EH (cell line): ENCODE data around the gene WDR91.
A peak's percentile ranks its signal among the peaks of the same experiment; 100 is the strongest.
"Not testable (repeated sequence)": the region's sequence is repeated elsewhere in the genome, so short reads cannot be mapped to it uniquely, and the experiment has no call there.

Source experiments
- DNase-seq: peaks from one replicate; pipeline ENCODE4 v3.0.0-alpha.2; 2015; ENCODE audit warnings: low read depth

WDR91 gene

GRCh38 chr7:135178364-135178763, 33.0 kb downstream of the WDR91 start:
- DNase-seq: no peak

DNA sequence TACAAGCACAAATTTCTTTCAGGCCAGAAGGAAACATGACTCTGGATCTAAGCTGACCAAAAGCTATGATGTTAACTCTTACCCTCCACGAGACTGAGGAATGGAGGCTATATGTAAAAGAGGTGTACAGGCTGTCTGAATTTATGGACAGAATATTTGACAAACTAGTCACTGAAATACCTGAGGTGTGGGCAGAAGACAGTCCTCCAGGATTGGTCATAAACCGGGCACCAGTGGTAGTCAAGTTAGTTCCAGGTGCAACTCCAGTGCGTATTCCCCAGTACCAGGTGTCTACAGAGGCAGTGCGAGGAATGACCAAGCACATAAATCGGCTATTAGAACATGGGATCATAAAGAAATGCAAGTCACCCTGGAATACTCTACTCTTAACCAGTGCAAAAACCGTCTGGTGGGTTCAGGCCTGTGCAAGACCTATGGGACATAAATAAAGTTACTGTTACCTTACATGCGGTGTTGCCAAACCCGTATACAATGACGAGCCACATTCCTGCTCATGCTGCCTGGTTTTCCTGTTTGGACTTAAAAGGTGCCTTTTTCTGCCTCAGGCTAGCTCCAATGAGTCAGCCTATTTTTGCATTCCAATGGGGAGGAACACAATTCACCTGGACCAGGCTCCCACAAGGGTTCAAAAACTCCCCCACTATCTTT, 34.2 kb downstream of the WDR91 start:
- DNase-seq: no peak

- no peak for DNase-seq
Observed at GRCh38 chr7:135175931-135176330, 35.4 kb downstream of the WDR91 start.

- no peak for DNase-seq
Observed at GRCh38 chr7:135174941-135175340, 36.4 kb downstream of the WDR91 start.

DNA sequence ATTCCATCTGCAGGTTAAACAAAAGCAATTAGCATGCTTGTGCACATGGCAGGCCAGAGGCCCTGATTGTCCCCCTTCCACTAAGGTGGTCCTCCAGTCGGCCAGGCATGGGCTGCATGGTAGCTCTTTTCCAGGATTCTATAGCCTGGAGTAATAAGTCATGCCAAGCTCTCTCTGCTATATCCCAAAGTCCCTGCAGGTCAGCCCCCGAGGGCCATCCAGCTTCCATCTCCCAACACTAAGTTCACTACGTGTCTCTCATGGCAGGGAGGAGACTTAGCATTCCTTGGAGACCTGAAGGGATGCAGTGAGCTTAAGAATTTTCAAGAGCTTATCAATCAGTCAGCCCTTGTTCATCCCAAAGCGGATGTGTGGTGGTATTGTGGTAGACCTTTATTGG, 37.4 kb downstream of the WDR91 start:
- DNase-seq: not testable (repeated sequence)

- DNase-seq: peak; percentile 73
Observed at GRCh38 chr7:135171581-135172291, 39.6 kb downstream of the WDR91 start.

DNA sequence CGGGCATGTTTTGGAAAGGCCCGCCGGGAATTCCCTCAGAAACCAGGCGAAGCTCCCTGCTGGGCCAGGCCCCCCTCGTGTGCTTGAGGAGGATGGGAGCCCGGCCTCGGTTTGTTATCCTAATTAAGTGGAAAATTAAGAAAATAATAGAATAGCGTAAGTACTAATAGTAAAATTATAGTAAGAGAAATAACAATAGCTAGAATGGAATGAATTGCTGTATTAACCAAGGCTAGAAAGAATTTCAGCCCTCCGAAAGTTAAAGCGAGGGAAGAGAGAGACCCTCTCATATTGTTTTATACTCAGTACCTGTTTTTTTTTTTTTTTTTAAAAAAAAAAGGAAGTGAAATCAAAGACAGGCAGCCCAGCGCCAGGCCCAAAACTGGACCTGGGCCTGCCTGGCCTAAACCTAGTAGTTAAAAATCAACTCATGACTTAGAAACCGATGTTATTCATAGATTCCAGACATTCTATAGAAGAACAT, 40.3 kb downstream of the WDR91 start:
- DNase-seq: not testable (repeated sequence)

DNA sequence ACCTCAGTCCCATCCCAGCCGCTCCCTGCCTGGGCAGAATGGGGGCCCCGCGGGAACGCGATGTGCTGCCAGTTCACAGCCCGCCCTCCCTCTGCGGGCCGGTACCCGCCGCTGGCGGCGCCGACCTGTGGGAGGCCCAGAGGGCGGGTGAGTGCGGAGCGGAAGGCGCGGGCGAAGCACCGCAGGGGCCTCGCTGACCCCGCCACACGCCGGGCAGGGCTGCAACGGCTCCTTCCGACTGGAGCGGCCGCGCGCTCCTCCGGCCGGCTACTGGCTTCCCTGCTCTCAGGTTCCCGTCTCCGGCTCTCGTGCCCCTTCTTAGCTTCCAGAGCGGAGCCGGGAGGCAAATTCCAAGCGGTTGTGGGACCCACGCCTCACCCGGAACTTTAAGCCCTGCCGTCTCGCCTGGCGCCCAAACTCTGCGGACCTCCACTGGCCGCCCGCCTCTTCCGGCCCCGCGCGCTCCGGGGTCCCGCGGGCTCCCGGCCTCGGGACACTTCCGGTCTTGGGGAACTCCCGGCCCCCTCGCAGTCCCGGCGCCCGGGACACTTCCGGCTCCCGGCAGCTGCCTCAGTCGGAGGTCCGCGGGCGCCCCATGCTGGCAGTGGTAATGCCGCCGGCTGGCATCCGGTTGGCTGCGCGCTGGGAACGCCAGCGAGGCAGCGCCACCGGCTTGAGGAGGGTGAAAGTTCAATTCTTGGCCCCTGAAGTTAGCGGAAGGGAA, 40.9 kb downstream of the WDR91 start, which contains the start of gene CYREN:
Gene CYREN, minus strand, starts transcription at position 434 of the 724 bp plus-strand sequence. CDS start 1,785 bp downstream, outside the sequence.
- peak; percentile 95 for DNase-seq

GRCh38 chr7:135169964-135170273, 41.4 kb downstream of the WDR91 start:
- no peak for DNase-seq

GRCh38 chr7:135169141-135169963, 42.0 kb downstream of the WDR91 start:
- peak; percentile 49 for DNase-seq

- no peak for DNase-seq
Observed at GRCh38 chr7:135168489-135169140, 42.7 kb downstream of the WDR91 start.

GRCh38 chr7:135168001-135168400, 43.3 kb downstream of the WDR91 start:
- no peak for DNase-seq

DNA sequence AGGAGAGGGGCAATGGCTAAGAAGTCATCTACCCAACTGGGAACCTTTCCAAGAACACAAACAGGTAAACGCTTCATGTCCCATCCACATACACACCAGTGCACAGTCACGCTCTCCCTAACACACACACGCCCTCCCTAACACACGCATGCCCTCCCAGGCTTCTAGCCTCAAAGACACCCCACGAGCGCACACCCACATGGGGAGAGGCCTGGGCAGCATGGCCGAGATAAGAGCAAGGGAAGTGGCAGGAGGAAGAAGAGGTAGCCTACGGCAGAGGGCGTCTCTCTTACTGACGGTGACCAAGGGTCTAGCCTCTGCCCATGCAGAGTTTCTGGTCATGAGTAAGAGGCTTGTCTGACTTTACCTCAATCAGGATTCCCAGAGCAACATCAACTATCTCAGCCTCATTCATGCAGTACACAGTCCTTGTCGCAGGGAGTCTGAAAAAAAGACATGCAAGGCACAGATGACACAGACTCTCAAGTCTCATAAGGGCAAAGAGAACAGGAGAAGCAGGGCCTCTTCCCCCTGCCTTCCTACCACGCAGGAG, 43.9 kb downstream of the WDR91 start:
- no peak for DNase-seq

- DNase-seq: no peak
Observed at GRCh38 chr7:135166338-135166990, 44.9 kb downstream of the WDR91 start.

DNA sequence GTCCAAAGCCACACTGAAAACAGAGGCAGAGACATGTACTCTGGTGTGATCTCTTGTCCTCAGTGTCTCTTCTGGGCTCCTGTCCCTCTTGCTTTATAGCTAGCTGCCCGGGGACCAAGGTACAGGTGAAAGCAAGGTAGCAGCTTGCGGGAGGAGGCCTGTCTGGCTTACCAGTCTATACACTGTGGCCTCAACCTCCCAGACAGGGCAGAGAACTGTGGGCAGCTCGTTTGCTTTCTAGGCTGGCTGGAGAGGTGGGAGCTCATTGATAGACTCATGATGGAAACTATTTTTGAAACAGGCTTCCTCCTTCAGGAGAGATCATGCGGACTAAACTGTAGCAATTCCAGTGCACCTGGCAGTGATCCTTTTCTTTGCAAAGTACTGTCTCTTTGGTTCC, 45.5 kb downstream of the WDR91 start:
- DNase-seq: no peak

DNA sequence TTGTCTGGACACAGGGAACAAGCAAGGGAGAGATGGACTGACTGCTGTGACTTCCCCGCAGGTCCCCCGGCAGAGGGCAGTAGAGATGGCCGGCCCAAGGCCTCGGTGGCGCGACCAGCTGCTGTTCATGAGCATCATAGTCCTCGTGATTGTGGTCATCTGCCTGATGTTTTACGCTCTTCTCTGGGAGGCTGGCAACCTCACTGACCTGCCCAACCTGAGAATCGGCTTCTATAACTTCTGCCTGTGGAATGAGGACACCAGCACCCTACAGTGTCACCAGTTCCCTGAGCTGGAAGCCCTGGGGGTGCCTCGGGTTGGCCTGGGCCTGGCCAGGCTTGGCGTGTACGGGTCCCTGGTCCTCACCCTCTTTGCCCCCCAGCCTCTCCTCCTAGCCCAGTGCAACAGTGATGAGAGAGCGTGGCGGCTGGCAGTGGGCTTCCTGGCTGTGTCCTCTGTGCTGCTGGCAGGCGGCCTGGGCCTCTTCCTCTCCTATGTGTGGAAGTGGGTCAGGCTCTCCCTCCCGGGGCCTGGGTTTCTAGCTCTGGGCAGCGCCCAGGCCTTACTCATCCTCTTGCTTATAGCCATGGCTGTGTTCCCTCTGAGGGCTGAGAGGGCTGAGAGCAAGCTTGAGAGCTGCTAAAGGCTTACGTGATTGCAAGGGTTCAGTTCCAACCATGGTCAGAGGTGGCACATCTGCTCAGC, 46.8 kb downstream of the WDR91 start:
- DNase-seq: no peak

DNA sequence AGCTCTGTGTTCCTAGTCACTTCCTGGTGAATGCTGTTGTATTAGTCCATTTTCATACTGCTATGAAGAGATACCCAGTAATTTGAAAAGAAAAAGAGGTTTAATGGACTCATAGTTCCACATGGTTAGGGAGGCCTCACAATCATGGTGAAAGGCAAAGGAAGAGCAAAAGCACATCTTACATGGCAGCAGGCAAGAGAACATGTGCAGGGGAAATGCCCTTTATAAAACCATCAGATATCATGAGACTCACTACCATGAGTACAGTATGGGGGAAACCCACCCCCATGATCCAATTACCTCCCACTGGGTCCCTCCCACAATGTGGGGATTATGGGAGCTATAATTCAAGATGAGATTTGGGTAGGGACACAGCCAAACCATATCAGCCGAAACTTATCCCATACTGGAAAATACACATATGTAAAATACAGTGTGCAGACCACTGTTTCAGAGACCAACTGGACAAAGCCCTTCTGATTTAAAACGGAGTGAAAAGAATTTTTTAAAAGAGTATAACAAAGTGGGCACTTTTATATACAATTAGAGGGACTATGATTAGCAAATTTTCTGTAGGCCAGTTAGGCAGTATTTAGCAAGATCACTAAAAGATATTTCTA, 48.8 kb downstream of the WDR91 start:
- DNase-seq: no peak

- no peak for DNase-seq
Observed at GRCh38 chr7:135161669-135162068, 49.7 kb downstream of the WDR91 start.

GRCh38 chr7:135160858-135161653, 50.3 kb downstream of the WDR91 start:
- peak; percentile 12 for DNase-seq
